ENCODE data around the gene DEK. TPM values are rescaled to one million over a fixed set of nuclear protein-coding genes. Genes with fewer than 3 reads are reported as not detected.
"Not testable (repeated sequence)": the region's sequence is repeated elsewhere in the genome, so short reads cannot be mapped to it uniquely, and the experiment has no call there.

Gene DEK
- 123 and 141 TPM in 2 replicates for total RNA-seq (2014; rRNA removed; shearing (Covaris generic))

- peak; percentile 73 for DNase-seq (ENCODE audit: low spot score)
Observed at GRCh38 chr6:18264219-18264922, at the start of gene DEK. TSS of gene DEK (minus strand) at chr6:18264530. CDS start at chr6:18263987, 543 bp downstream.

- no peak for DNase-seq (ENCODE audit: low spot score)
Observed at GRCh38 chr6:18312368-18312767, 48.0 kb upstream of the DEK start.

GRCh38 chr6:18310010-18310409, 45.7 kb upstream of the DEK start:
- not testable (repeated sequence) for DNase-seq (ENCODE audit: low spot score)

- DNase-seq (ENCODE audit: low spot score) = no peak
Observed at GRCh38 chr6:18309046-18309445, 44.7 kb upstream of the DEK start.

- no peak for DNase-seq (ENCODE audit: low spot score)
Observed at GRCh38 chr6:18308070-18308735, 43.9 kb upstream of the DEK start.

- peak; percentile 9 for DNase-seq (ENCODE audit: low spot score)
Observed at GRCh38 chr6:18306977-18307376, 42.6 kb upstream of the DEK start.

GRCh38 chr6:18302561-18303439, 38.5 kb upstream of the DEK start:
- DNase-seq (ENCODE audit: low spot score) = no peak

- peak; percentile 80 for DNase-seq (ENCODE audit: low spot score)
Observed at GRCh38 chr6:18293076-18293904, 29.0 kb upstream of the DEK start.

- DNase-seq (ENCODE audit: low spot score) = no peak
Observed at GRCh38 chr6:18289283-18289682, 25.0 kb upstream of the DEK start.

GRCh38 chr6:18284261-18284660, 19.9 kb upstream of the DEK start:
- no peak for DNase-seq (ENCODE audit: low spot score)

GRCh38 chr6:18281564-18281963, 17.2 kb upstream of the DEK start:
- DNase-seq (ENCODE audit: low spot score) = no peak

GRCh38 chr6:18280084-18280483, 15.8 kb upstream of the DEK start:
- DNase-seq (ENCODE audit: low spot score) = no peak

GRCh38 chr6:18279422-18279821, 15.1 kb upstream of the DEK start:
- no peak for DNase-seq (ENCODE audit: low spot score)

GRCh38 chr6:18277237-18278006, 13.1 kb upstream of the DEK start:
- no peak for DNase-seq (ENCODE audit: low spot score)

- DNase-seq (ENCODE audit: low spot score) = no peak
Observed at GRCh38 chr6:18276610-18277236, 12.4 kb upstream of the DEK start.

GRCh38 chr6:18270216-18270615, 5.9 kb upstream of the DEK start:
- no peak for DNase-seq (ENCODE audit: low spot score)

GRCh38 chr6:18269717-18270116, 5.4 kb upstream of the DEK start:
- DNase-seq (ENCODE audit: low spot score) = no peak

GRCh38 chr6:18269253-18269652, 4.9 kb upstream of the DEK start:
- DNase-seq (ENCODE audit: low spot score) = no peak

- DNase-seq (ENCODE audit: low spot score) = no peak
Observed at GRCh38 chr6:18268066-18268465, 3.7 kb upstream of the DEK start.

GRCh38 chr6:18266523-18266912, 2.2 kb upstream of the DEK start:
- DNase-seq (ENCODE audit: low spot score) = no peak
